ENCODE data around the gene UBAP2L. TPM values are rescaled to one million over a fixed set of nuclear protein-coding genes. Genes with fewer than 3 reads are reported as not detected.
"Not testable (repeated sequence)": the region's sequence is repeated elsewhere in the genome, so short reads cannot be mapped to it uniquely, and the experiment has no call there.

UBAP2L gene
- total RNA-seq, 1 donor: 88.3 TPM

DNA sequence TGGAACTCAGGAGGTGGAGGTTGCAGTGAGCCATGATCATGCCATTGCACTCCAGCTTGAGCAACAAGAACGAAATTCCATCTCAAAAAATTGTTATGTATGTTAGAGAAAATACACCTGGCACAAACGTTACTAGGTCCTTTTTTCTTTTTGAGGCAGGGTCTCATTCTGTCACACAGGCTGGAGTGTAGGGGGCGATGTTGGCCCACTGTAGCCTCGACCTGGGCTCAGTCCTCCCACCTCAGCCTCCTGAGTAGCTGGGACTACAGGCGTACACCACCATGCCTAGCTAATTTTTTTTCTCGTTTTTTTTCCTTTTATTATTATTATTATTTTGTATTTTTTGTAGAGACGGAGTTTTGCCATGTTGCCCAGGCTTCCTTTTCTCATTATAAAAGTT is 56.0 kb downstream of the UBAP2L start:
- Histone ChIP-seq H3K36me3 (ENCODE audit: insufficient read depth, low read length) (peaks cover 15% of the 10 kb centered on the region), H2AFZ (ENCODE audit: low read length) (no peak overlapping the region)

DNA sequence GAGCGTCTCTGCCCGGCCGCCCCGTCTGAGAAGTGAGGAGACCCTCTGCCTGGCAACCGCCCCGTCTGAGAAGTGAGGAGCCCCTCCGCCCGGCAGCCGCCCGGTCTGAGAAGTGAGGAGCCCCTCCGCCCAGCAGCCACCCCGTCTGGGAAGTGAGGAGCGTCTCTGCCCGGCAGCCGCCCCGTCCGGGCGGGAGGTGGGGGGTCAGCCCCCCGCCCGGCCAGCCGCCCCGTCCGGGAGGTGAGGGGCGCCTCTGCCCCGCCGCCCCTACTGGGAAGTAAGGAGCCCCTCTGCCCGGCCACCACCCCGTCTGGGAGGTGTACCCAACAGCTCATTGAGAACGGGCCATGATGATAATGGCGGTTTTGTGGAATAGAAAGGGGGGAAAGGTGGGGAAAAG is 66.8 kb downstream of the UBAP2L start:
- DNase-seq (ENCODE audit: insufficient read length, low spot score, missing footprints); H3K4me1 ChIP-seq (ENCODE audit: insufficient read depth, low read length); H3K4me2 ChIP-seq (ENCODE audit: insufficient read depth, low read length); H2AFZ ChIP-seq (ENCODE audit: low read length); H3K27ac ChIP-seq (ENCODE audit: low read depth, low read length); H3K79me2 ChIP-seq (ENCODE audit: insufficient read depth, low read length); H3K4me3 ChIP-seq (ENCODE audit: insufficient read depth, low read length); H3K9me3 ChIP-seq (ENCODE audit: low read depth, low read length); H3K27me3 ChIP-seq (ENCODE audit: insufficient read depth, low read length); H3K36me3 ChIP-seq (ENCODE audit: insufficient read depth, low read length); H4K20me1 ChIP-seq (ENCODE audit: insufficient read depth, low read length): not testable (repeated sequence)

More for the DNA sequence above, 56.0 kb downstream of the UBAP2L start:
- H3K79me2 ChIP-seq (ENCODE audit: insufficient read depth, low read length): peaks cover 14% of the 10 kb centered on the region
- no peaks in the 10 kb centered on the region for H4K20me1 ChIP-seq (ENCODE audit: insufficient read depth, low read length)
- H3K9me3 ChIP-seq (ENCODE audit: low read depth, low read length): no peaks in the 10 kb centered on the region
- peaks cover 10% of the 10 kb centered on the region for H3K4me1 ChIP-seq (ENCODE audit: insufficient read depth, low read length)
- H3K4me2 ChIP-seq (ENCODE audit: insufficient read depth, low read length): no peak overlapping the region
- DNase-seq (ENCODE audit: insufficient read length, low spot score, missing footprints): no peak
- no peaks in the 10 kb centered on the region for H3K27me3 ChIP-seq (ENCODE audit: insufficient read depth, low read length)
- H3K4me3 ChIP-seq (ENCODE audit: insufficient read depth, low read length): no peak overlapping the region
- no peak overlapping the region for H3K27ac ChIP-seq (ENCODE audit: low read depth, low read length)
- TF ChIP-seq, protein P1, sequence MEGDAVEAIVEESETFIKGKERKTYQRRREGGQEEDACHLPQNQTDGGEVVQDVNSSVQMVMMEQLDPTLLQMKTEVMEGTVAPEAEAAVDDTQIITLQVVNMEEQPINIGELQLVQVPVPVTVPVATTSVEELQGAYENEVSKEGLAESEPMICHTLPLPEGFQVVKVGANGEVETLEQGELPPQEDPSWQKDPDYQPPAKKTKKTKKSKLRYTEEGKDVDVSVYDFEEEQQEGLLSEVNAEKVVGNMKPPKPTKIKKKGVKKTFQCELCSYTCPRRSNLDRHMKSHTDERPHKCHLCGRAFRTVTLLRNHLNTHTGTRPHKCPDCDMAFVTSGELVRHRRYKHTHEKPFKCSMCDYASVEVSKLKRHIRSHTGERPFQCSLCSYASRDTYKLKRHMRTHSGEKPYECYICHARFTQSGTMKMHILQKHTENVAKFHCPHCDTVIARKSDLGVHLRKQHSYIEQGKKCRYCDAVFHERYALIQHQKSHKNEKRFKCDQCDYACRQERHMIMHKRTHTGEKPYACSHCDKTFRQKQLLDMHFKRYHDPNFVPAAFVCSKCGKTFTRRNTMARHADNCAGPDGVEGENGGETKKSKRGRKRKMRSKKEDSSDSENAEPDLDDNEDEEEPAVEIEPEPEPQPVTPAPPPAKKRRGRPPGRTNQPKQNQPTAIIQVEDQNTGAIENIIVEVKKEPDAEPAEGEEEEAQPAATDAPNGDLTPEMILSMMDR (IDR thresholded peaks at IDR 0.05; ENCODE audit: extremely low read depth, low read depth, low read length): no peak

DNA sequence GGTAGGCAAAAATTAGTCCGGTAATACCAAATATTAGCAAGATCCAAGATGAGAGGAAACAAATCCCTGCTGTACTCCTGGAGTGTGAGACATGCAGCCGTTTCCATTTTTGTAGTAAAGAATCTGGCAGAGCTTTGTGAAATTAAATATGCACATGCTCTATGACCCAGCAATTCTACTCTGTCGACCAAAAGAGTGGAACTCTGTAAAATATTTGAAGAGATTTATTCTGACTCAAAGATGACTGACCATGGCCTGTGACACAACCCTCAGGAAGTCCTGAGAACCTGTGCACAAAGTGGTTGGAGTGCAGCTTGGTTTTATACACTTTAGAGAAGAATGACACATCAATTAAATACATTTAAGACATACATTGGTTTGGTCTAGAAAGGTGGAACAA is 67.9 kb downstream of the UBAP2L start:
- Histone ChIP-seq H3K36me3 (ENCODE audit: insufficient read depth, low read length) (no peaks in the 10 kb centered on the region), H3K27me3 (ENCODE audit: insufficient read depth, low read length) (peaks cover 4% of the 10 kb centered on the region), H2AFZ (ENCODE audit: low read length) (no peak overlapping the region), H3K4me1 (ENCODE audit: insufficient read depth, low read length) (no peaks in the 10 kb centered on the region), H4K20me1 (ENCODE audit: insufficient read depth, low read length) (no peaks in the 10 kb centered on the region), H3K79me2 (ENCODE audit: insufficient read depth, low read length) (no peaks in the 10 kb centered on the region), H3K27ac (ENCODE audit: low read depth, low read length) (no peak overlapping the region), H3K4me2 (ENCODE audit: insufficient read depth, low read length) (no peak overlapping the region), H3K4me3 (ENCODE audit: insufficient read depth, low read length) (no peak overlapping the region), H3K9me3 (ENCODE audit: low read depth, low read length) (no peaks in the 10 kb centered on the region)
- DNase-seq (ENCODE audit: insufficient read length, low spot score, missing footprints): no peak
- TF ChIP-seq, protein P1 (IDR thresholded peaks at IDR 0.05; ENCODE audit: extremely low read depth, low read depth, low read length): no peak

DNA sequence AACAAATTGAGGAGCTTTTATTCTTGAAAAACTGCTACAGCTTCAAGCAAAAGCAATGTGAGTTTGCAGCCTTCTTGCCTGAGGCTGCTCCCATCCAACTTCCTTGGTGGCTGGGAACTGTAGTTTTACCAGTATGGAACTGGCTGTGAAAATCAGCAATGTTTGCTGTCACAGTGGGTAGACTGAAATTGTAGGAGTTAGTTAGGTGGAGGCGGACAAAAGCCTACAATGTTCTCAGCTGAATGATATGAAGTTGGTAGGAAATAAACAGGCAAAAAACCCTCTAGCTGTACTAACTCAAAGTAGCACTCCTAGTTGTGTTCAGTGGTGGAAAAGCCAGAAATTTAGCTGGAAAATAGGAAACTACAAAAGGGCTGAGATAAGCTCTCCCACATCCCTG is 70.2 kb downstream of the UBAP2L start:
- H3K27me3 ChIP-seq (ENCODE audit: insufficient read depth, low read length): peaks cover 4% of the 10 kb centered on the region
- H3K4me3 ChIP-seq (ENCODE audit: insufficient read depth, low read length): no peak overlapping the region
- no peaks in the 10 kb centered on the region for H3K4me1 ChIP-seq (ENCODE audit: insufficient read depth, low read length)
- TF ChIP-seq, protein P1 (IDR thresholded peaks at IDR 0.05; ENCODE audit: extremely low read depth, low read depth, low read length): no peak
- DNase-seq (ENCODE audit: insufficient read length, low spot score, missing footprints): no peak
- H3K36me3 ChIP-seq (ENCODE audit: insufficient read depth, low read length): no peaks in the 10 kb centered on the region
- no peak overlapping the region for H2AFZ ChIP-seq (ENCODE audit: low read length)
- H3K79me2 ChIP-seq (ENCODE audit: insufficient read depth, low read length): no peaks in the 10 kb centered on the region
- no peak overlapping the region for H3K27ac ChIP-seq (ENCODE audit: low read depth, low read length)
- peaks cover 3% of the 10 kb centered on the region for H3K9me3 ChIP-seq (ENCODE audit: low read depth, low read length)
- H3K4me2 ChIP-seq (ENCODE audit: insufficient read depth, low read length): no peak overlapping the region
- H4K20me1 ChIP-seq (ENCODE audit: insufficient read depth, low read length): no peaks in the 10 kb centered on the region
